Lower leg skin (tissue), 4 donors: ENCODE results near the gene HCCS. TPM values are rescaled to one million over a fixed set of nuclear protein-coding genes. Genes with fewer than 3 reads are reported as not detected.

Experiments
- DNase-seq, 2 donors: peaks; one replicate each; pipeline ENCODE4 v3.0.0-alpha.2; 2019; ENCODE audit warnings: low spot score in 2 of 2
- H3K4me3 ChIP-seq: fragments of 200-600 bp; sonication (generic); 2 replicates; pipeline ENCODE4 v1.5.1; 2017; ENCODE audit warnings: mild to moderate bottlenecking, low read depth; ENCODE audit not compliant: poor library complexity, severe bottlenecking
- CTCF ChIP-seq, 3 donors: fragments of 450-650 bp; IDR thresholded peaks; one replicate each; pipeline ENCODE4 v1.5.1; 2016; ENCODE audit warnings: antibody characterized with exemption in 3 of 3, mild to moderate bottlenecking in 3 of 3, moderate library complexity in 2 of 3
- POLR2A ChIP-seq, 2 donors: fragments of 450-650 bp; IDR thresholded peaks; one replicate each; pipeline ENCODE4 v1.6.1; 2016 to 2017; ENCODE audit warnings: antibody characterized with exemption in 2 of 2, mild to moderate bottlenecking in 1 of 2, moderate library complexity in 1 of 2
- WGBS, 2 donors: methylation state at CpG; one replicate each; pipeline ENCODE4 v1.1.5; 2018; 5-methylcytosine and 5-hydroxymethylcytosine counted together
- intact Hi-C: fragments of 100-400 bp; cut with DNase I; formaldehyde crosslinking; loops from one replicate; pipeline ENCODE4 v1.15.0; 2023; ENCODE audit warnings: low total_unique reads
- total RNA-seq, 4 donors: library from RNA; depleted of rRNA; stranded (reverse); fragments of >200 nt; gene quantifications; one replicate each; pipeline ENCODE4 v1.1.0, GENCODE V29; 2016

HCCS gene
- total RNA-seq, 4 donors from 2014 or later, result 10.4 to 19.9 (median 13.4) TPM

GRCh38 chrX:11148401-11148800 lies 37.3 kb downstream of the HCCS start:
- TF ChIP-seq CTCF (IDR thresholded peaks at IDR 0.05) (no peak), POLR2A (IDR thresholded peaks at IDR 0.05) (no peak)
- WGBS, 2 donors, result 78 to 92% methylated on average over 6 to 7 of the region's 7 CpGs
- no peak overlapping the region for H3K4me3 ChIP-seq
- intact Hi-C loops, result loop anchor here (10.0 kb wide), 1 partner anchor 626 kb away; no protein-coding TSS in a partner anchor
- no peak for DNase-seq

GRCh38 chrX:11151799-11152559 lies 40.8 kb downstream of the HCCS start:
- 75 to 83% methylated on average over 4 of the region's 4 CpGs for WGBS, 2 donors
- TF ChIP-seq CTCF (IDR thresholded peaks at IDR 0.05), result no peak
- TF ChIP-seq POLR2A (IDR thresholded peaks at IDR 0.05), result no peak
- intact Hi-C loops, result no loop called here
- H3K4me3 ChIP-seq, result no peak overlapping the region
- DNase-seq, result no peak

GRCh38 chrX:11159149-11159548 lies 48.0 kb downstream of the HCCS start:
- no peak for TF ChIP-seq CTCF (IDR thresholded peaks at IDR 0.05)
- TF ChIP-seq POLR2A (IDR thresholded peaks at IDR 0.05), result no peak
- WGBS, 2 donors, result 71 to 100% methylated on average over 1 of the region's 1 CpG
- intact Hi-C loops, result no loop called here
- no peak for DNase-seq
- no peak overlapping the region for H3K4me3 ChIP-seq

GRCh38 chrX:11164433-11164832 lies 53.3 kb downstream of the HCCS start:
- DNase-seq, result no peak
- WGBS, 2 donors, result 59 to 88% methylated on average over 6 of the region's 6 CpGs
- TF ChIP-seq POLR2A (IDR thresholded peaks at IDR 0.05) (no peak), CTCF (IDR thresholded peaks at IDR 0.05) (no peak)
- intact Hi-C loops, result no loop called here
- H3K4me3 ChIP-seq, result no peak overlapping the region

- intact Hi-C loops, result loop anchor here (5.0 kb wide), 1 partner anchor 200 kb away; no protein-coding TSS in a partner anchor
- H3K4me3 ChIP-seq, result no peak overlapping the region
- TF ChIP-seq POLR2A (IDR thresholded peaks at IDR 0.05) (no peak), CTCF (IDR thresholded peaks at IDR 0.05) (no peak)
- 60 to 85% methylated on average over 3 to 4 of the region's 4 CpGs for WGBS, 2 donors
- DNase-seq, result no peak
Measured at GRCh38 chrX:11171956-11172355, 60.8 kb downstream of the HCCS start.
